NCI-H748 (cell line): ENCODE results near the gene UBA3.

ENCODE experiments used
- DNase-seq: peaks from one replicate; lab custom pipeline; 2025; ENCODE audit not compliant: unreplicated experiment; lab: John Stamatoyannopoulos, UW

UBA3 gene

GRCh38 chr3:69072928-69073327 is 7.2 kb downstream of the UBA3 start:
- no peak for DNase-seq

- DNase-seq: no peak
These were observed 14.0 kb downstream of the UBA3 start for GRCh38 chr3:69066121-69066520.

GRCh38 chr3:69065318-69065964 is 14.7 kb downstream of the UBA3 start:
- no peak for DNase-seq

- DNase-seq: no peak
These were observed 16.5 kb downstream of the UBA3 start for GRCh38 chr3:69063636-69064035.

GRCh38 chr3:69059688-69060087 is 20.5 kb downstream of the UBA3 start:
- DNase-seq: no peak

GRCh38 chr3:69058947-69059224 is 21.3 kb downstream of the UBA3 start:
- DNase-seq: no peak

GRCh38 chr3:69058180-69058946 is 21.8 kb downstream of the UBA3 start:
- no peak for DNase-seq

- DNase-seq: no peak
These were observed 27.7 kb downstream of the UBA3 start for GRCh38 chr3:69052472-69052898.

GRCh38 chr3:69051756-69052471 is 28.3 kb downstream of the UBA3 start, which contains the start of gene TMF1:
Gene TMF1 (minus strand): TSS chr3:69052333. CDS start chr3:69052086, 247 bp downstream.
- no peak for DNase-seq

GRCh38 chr3:69048990-69049389 is 31.2 kb downstream of the UBA3 start:
- DNase-seq: no peak

- no peak for DNase-seq
These were observed 35.6 kb downstream of the UBA3 start for GRCh38 chr3:69044608-69045007.

- DNase-seq: no peak
These were observed 46.7 kb downstream of the UBA3 start for GRCh38 chr3:69033470-69033869.

GRCh38 chr3:69032737-69033136 is 47.4 kb downstream of the UBA3 start:
- no peak for DNase-seq

- no peak for DNase-seq
These were observed 48.0 kb downstream of the UBA3 start for GRCh38 chr3:69032142-69032541.

GRCh38 chr3:69031635-69032034 is 48.5 kb downstream of the UBA3 start:
- no peak for DNase-seq

GRCh38 chr3:69020857-69021256 is 59.3 kb downstream of the UBA3 start:
- DNase-seq: no peak

- no peak for DNase-seq
These were observed 59.7 kb downstream of the UBA3 start for GRCh38 chr3:69020424-69020823.

- DNase-seq: no peak
These were observed 63.3 kb downstream of the UBA3 start for GRCh38 chr3:69016901-69017300.

- DNase-seq: no peak
These were observed 64.1 kb downstream of the UBA3 start for GRCh38 chr3:69016102-69016501.

GRCh38 chr3:69014022-69014580 is 66.1 kb downstream of the UBA3 start:
- DNase-seq: no peak

GRCh38 chr3:69013253-69014021 is 66.7 kb downstream of the UBA3 start, which contains the start of gene EOGT:
Gene EOGT (minus strand): TSS chr3:69013684. CDS start chr3:69009846, 3,838 bp downstream.
- peak; percentile 82 for DNase-seq
